G401 (cell line): ENCODE measurements around the gene RAF1. TPM values are rescaled to one million over a fixed set of nuclear protein-coding genes. Genes with fewer than 3 reads are reported as not detected.
"Not testable (repeated sequence)": the region's sequence is repeated elsewhere in the genome, so short reads cannot be mapped to it uniquely, and the experiment has no call there.

Experiments
- DNase-seq: peaks from one replicate; pipeline ENCODE4 v3.0.0-alpha.2; 2015; ENCODE audit warnings: low spot score
- in situ Hi-C: cut with HindIII; loops from 2 replicates; pipeline ENCODE4 v1.10.0; 2016; ENCODE audit warnings: low sequenced_read_pairs, mixed read lengths
- total RNA-seq: library from RNA; depleted of rRNA; stranded (reverse); fragments of >200 nt; shearing (Covaris generic); gene quantifications from 2 replicates; pipeline ENCODE4 v1.2.3, GENCODE V29; 2014; rRNA removed

The RAF1 gene
- total RNA-seq: 84.3 and 84.4 TPM in 2 replicates

DNA sequence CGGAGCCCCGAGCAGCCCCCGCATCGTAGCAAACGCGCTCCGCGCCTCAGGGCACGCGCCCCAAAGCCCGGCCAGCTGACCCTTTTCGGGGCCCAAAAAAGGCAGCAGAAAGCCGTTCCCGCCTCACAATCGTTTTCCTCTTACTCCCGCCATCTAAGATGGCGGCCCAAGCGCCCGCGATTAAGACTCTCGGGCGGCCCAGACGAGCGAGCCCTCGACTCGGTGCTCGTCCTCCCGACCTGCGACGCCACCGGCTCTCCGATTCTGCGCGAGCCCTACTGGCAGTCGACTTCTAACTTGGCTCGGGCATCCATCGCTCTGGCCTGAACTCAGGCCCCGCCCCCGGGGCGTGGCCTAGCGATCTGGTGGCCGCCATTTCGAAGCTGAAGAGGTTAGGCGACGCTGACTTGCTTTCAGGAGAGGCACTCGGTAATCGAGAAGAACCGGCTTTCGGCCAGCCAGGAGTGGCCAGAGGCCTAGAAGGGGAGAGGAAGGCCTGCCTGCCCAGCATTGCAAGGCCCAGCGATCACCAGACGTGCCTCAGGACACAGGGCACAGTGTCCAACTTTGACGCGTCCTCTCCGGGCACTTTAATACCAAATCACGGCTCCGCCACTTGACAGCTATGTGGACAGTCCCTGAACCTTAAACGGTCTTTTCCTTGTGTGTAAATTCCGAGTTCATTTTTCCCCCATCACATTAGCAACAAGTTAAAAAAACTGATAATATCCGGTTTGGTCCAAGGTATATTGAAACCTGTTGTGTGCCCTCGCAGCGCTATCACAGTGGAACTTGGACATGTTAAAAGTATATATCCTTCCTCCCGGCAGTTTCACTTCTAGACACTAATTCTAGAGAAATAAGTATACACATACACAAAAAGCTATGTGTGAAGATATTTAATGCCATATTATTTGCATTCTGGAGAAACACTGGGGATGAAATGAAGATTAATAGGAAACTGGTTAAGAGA lies at the start of gene RAF1:
Gene RAF1 (minus strand): TSS at position 182 of the 973 bp plus-strand sequence. CDS start 45,396 bp downstream, outside the sequence.
- in situ Hi-C loops: no loop called here
- peak; percentile 98 for DNase-seq

DNA sequence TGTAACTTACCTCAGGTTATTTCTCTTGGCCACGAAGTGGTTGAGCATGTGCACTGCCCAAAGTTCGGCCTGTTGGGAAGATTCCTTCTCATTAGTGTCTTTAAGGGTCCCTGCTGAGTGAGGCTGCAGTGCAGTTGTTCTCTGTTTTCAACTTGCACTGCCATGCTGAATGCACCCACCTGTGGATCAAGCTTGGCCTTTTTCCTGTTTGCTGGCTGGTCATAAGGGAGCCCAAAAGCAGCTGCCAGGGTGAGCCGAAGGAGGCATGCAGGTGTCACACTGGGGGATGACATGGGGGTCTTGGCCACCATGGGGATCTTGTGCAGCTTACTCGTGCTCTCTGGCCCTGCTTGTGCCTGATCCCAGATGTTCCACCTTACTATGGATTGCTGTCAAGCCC lies 46.1 kb upstream of the RAF1 start:
- in situ Hi-C loops: no loop called here
- no peak for DNase-seq

DNA sequence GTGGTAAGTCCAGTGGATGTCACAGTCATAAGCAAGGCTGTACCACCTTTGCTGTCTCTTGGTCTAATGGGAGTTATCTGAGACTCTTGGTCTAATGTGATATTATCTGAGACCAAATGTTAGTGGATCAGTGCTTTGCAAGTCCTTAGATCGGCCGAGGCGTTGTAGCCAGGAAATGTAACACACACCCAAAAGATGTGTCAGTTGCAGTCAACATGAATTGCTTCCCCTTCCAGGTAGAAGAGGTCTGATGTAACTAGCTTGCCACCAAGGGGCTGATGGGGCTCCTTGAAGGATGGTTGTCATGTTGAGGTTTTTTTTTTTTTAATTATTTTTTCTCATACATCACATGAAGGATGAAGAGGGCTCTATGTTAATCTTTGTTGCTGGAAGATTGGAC lies 45.4 kb upstream of the RAF1 start:
- no peak for DNase-seq
- in situ Hi-C loops: no loop called here

DNA sequence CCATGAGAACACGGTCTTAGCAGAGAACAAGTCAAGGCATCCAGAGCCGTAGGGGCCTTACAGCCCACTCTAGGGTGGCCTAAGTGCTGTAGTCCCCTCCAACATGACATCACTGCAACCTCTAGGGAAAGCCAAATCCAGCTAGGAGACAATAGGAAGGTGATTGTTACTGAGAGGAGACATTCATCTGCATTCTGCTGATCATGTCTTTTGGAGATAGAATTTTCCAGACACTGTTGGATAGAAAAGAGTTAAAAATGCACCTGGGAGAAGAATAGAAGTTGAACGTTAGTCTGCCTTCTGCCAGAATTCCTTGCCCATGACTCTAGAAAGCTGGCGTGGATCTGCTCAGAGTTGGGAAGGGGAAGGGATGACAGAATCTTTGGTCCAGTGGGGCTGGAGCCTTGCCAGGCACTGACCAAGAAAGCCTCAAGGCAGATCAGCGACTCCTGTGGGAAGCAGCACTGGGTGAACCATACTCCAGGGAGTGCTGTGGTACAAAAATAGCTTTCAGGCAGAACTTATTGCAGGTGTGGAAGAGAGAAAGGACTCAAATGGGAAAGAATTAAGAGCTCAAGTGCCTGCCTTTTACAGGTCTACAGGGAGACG lies 44.8 kb upstream of the RAF1 start:
- no peak for DNase-seq
- in situ Hi-C loops: no loop called here

DNA sequence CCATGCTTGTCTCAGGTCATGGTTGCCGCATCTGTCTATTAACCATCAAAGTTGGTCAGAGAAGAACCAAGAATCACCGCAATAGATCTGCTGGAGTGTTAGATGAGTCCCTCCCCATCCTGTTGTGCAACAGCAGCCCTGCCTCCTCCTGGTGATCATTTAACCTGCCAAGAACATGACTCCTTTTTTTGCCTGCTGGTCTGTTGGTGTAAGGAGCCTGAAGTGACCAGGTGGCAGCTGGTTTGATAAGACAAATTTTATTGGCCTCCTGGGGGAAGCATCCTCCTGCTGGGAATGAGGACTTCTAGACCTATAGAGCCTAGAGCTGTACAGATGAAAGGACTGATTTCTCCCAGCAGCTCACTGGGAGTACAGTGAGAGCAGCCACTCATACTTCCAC lies 43.5 kb upstream of the RAF1 start:
- in situ Hi-C loops: no loop called here
- no peak for DNase-seq

DNA sequence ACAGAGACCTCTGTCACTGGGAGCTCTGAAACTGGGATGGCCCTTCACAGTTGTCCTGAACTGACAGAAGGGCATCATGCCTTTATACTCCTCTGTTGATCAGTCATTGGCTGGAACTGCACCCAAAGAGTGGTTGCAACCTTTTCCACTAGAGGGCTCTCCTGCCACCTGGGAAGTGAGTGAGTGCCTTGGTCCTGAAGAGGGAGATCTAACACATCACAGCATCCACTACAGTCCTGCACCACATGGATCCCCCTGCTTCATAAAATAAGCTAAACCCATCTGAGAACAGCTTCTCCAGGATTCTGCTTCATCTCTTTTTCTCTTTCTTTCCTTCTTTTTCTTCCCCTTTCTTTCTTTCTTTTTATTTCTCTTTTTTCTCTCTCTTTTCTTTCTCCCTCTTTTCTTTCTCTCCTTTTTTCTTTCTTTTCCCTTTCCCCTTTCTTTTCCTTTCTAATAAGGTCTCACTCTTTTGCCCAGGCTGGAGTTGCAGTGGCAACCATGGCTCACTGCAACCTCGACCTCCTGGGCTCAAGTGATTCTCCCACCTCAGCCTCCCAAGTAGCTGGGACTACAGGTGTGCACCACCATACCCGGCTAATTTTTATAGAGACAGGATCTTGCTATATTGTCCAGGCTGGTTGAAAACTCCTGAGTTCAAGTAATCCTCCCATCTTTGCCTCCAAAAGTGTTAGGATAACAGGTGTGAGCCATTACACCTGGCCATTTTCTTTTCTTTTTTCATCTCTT lies 42.8 kb upstream of the RAF1 start:
- DNase-seq: peak; percentile 51
- in situ Hi-C loops: no loop called here

DNA sequence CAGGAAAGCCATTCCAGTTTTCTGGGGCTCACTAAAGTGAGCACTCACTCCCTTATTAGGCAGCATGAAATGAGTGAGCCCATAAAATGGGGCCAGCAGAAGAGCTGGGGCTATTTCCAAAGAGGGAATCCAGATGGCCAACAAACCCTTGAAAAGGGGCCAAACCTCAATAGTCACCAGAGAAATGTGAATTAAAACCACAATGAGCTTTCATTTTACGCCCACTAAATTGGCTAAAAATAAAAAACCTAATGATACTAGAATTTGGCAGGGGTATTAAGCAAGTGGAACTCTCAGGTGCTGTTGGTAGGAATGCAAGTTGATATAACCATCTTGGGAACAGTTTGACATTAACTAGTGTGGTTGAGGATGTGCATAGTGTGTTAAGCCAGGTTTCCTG lies 42.1 kb upstream of the RAF1 start:
- in situ Hi-C loops: no loop called here
- DNase-seq: peak; percentile 12

DNA sequence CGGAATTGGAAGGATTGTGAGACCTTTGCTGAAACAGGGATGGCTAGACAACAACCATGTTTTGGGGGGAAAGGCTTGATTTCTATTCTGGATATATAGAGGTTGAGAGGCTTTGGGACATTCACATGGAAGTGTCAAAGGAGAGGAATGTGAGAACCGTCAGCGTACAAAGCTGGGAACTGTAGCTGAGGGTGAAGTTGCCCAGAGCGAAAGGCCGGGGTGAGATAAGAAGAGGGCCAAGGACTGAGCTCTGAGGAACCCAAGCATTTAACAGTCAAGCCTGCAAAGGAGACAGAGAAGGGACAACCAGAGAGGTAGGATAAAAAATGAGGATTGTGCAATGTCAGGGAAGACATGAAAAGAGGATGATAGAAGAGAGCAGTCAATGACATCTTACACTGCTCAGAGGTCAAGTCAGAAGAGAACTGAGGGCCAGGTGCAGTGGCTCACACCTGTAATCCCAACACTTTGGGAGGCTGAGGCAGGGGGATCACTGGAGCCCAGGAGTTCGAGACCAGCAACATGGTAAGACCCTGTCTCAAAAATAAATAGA lies 41.5 kb upstream of the RAF1 start:
- in situ Hi-C loops: no loop called here
- no peak for DNase-seq

DNA sequence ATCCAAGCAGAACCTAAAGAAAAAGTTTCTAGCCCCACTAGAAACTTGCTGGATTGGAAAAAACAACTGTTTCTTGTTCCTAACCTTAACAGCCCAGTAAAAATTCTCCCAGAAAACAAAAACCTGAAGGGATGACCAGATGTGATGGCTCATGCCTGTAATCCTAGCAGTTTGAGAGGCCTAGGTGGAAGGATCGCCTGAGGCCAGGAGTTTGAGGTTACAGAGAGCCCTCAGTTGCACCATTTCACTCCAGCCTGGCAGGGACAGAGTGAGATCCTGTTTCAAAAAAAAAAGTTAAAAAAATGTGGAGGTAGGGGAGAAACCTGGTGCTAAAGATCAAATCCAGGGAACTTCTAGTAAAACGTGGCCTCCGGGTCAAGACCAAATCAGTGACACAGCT lies 38.6 kb upstream of the RAF1 start:
- no peak for DNase-seq
- in situ Hi-C loops: no loop called here

DNA sequence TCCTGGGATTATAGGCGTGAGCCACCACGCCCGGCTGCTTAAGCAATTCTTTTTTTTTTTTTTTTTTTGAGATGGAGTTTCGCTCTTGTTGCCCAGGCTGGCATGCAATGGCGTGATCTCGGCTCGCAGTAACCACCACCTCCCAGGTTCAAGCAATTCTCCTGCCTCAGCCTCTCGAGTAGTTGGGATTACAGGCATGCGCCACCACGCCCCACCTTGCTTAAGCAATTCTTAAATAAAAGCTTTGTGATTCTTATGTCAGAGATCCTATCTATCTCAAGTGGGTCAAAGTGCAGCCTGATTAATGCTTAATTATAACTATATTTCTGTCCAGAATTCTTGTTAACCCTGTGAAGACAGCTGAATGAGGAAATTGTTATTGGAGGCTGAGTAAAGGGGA lies 37.7 kb upstream of the RAF1 start:
- DNase-seq, in situ Hi-C loops: not testable (repeated sequence)

DNA sequence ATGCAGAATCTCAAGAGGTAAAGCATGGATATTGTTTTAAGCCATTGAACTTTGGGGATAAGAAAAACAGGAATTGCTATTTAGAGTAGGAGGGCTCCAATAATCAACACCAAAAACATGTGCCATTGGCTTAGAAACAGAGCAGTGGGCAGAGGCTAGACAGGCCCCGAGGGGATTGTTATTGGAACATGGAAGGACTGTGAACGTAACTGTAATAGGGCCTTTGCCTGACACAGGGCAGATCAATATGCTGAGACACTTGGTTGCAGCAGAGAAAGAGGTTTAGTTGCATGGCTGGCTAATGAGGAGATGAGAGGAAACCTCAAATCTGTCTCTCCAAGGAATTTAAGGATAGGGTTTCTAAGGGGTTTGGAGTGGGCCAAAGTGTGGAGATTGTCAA lies 36.9 kb upstream of the RAF1 start:
- DNase-seq: no peak
- in situ Hi-C loops: no loop called here

DNA sequence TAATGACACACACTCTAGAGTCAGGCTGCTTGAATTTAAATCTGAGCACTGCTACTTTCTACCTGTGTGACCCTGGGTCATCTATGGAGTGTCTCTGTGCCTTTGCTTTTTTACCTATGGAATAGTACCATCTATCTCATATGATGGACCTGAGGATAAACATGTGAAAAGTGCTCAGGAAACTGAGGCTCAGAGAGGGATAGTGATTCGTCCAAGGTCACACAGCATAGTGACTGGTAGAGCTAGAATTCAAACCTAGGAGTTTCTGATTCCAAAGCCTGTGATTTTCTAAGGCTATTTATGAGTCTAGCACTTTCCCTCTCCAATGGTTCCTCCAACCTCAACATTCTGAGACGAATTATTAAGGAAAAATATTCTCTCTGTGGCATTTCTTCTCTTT lies 32.0 kb upstream of the RAF1 start:
- DNase-seq: no peak
- in situ Hi-C loops: no loop called here

DNA sequence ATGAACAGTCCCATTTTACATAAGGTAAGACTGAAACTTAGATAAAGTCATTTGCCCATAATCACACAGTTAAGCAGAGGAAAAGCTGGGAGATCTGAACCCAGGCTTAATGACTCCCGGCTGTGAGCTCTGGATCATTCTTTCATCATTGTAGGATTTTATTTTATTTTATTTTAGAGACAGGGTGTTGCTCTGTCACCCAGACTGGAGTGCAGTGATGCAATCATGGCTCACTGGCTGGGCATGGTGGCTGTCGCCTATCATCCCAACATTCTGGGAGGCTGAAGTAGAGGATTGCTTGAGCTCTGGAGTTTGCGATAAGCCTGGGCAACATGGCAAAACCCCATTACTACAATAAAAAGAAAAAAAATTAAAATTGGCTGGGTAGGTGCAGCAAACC lies 31.2 kb upstream of the RAF1 start:
- in situ Hi-C loops: no loop called here
- DNase-seq: no peak

DNA sequence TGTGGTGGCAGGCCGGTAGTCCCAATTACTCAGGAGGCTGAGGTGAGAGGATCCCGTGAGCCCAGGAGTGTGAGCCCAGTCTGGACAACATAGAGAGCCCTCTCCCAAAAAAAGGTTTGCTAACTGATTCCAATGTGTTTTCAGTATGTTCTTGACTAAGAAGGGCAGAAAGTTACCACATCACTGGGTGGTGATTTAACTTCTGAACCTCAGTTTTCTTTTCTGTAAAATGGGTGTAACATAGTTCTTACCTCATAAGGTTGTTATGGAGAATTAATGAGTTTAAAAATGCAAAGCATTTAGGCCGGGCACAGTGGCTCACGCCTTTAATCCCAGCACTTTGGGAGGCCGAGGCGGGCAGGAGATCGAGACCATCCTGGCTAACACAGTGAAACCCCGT lies 28.5 kb upstream of the RAF1 start:
- DNase-seq: no peak
- in situ Hi-C loops: no loop called here

DNA sequence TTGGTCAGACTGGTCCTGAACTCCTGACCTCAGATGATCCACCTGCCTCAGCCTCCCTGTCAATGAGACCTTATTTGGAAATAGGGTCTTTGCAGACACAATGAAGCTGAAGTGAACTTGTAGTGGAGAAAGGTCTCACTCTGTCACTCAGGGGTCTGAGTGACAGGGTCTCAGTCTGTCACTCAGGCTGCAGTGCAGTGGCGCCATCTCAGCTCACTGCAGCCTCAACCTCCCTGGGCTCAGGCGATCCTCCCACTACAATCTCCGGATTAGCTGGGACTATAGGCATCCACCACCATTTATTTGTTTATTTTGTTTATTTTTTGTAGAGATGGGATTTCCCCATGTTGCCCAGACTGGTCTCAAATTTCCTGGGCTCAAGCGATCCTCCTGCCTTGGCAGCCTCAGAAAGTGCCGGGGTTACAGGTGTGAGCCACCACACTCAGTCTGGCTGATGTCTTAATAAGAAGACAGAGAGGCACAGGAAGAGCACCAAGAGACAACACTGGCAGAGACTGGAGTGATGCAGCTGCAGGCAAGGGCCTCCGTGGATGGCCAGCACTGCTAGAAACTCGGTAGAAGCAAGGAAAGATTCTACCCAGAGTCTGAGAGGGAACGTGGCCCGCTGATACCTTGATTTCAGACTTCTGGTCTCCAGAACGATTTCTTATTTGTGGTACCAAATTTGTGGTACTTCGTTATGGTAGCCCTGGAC lies 26.2 kb upstream of the RAF1 start:
- in situ Hi-C loops: no loop called here

DNA sequence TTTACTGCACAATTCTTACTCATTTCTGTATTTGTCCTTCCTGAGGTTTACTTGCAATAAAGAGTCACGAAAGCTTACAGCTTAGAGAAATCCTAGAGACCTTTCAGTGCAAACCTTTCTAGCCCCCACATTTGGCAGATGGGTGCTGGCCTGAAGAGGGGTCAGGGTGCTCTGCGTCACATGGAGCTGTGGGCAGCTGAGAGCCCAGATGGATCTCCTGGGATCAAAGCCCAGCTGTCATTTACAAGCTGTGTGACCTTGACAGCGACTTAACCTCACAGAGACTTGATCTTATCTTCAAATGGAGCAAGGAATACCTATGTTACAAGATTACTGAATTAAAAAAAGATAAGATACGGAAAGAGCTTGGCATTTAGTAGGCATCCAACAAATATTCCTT lies 24.0 kb upstream of the RAF1 start:
- in situ Hi-C loops: no loop called here

More for the DNA sequence above, 26.2 kb upstream of the RAF1 start:
- DNase-seq: no peak

DNA sequence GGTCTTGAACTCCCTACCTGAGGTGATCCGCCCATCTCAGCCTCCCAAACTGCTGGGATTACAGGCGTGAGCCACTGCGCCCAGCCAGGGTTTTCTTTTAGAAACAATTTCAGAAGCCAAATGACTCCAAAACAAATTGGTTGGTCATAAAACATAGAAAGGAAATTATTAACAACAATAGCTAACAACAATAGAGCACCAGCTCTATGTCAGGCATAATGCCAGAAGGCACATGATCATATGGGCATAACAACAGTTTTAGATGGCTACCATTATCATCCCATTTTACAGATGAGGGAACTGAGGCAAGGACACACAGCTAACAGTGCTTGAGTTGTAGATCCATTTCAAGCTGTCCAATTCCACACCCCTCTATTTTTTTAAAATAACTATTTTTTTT lies 22.2 kb upstream of the RAF1 start:
- DNase-seq: no peak
- in situ Hi-C loops: no loop called here

More for the DNA sequence above, 24.0 kb upstream of the RAF1 start:
- DNase-seq: no peak

DNA sequence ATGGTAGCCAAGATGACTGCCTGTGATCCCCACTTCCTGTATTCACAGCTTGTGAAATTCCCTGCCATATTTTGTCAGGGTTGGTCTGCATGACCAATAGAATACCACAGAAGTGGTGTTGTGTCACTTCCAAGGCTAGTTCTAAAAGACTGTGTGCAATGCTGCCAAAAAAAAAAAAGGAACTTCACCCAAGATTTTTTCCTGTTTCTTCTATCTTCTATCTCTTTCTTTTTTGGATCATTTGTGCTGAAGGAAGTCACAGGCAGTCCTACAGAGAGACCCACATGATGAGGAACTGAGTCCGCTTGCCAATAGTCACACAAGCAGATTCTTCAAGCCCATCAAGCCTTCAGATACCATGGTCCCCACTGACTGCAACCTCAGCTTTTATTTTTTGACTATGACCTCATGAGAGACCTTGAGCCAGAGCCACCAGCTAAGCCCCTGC lies 18.1 kb upstream of the RAF1 start:
- in situ Hi-C loops: no loop called here
- DNase-seq: no peak
